GM19025 (cell line): Measurements from ENCODE around the gene STYXL1.
"Not testable (repeated sequence)": the region's sequence is repeated elsewhere in the genome, so short reads cannot be mapped to it uniquely, and the experiment has no call there.

Experiments used
- ATAC-seq: cut with Tn5 transposase; IDR thresholded peaks from one replicate; pipeline ENCODE4 v1.9.1; 2021; ENCODE audit warnings: mild to moderate bottlenecking, low read depth, moderate library complexity; ENCODE audit not compliant: unreplicated experiment

The STYXL1 gene

DNA sequence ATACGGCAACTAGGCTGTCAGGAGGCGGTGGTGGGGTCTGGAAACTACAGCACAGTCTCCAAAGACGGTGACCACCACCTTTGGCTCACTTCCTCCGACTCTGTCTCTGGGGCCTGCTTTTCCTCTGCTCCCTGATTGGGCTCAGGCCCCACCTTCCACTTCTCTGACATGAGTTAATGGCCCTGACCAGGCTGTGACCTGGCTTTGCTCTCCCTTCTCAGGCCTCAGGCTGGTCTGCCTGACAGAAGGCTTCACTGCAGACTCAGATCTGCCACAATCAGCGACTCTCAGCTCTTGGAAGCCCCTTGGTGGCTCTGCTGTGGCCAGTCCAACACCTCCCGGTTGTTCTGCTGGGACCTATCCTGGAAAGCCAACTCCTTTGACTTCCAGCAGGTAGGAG is 7.7 kb downstream of the STYXL1 start:
- no peak for ATAC-seq

DNA sequence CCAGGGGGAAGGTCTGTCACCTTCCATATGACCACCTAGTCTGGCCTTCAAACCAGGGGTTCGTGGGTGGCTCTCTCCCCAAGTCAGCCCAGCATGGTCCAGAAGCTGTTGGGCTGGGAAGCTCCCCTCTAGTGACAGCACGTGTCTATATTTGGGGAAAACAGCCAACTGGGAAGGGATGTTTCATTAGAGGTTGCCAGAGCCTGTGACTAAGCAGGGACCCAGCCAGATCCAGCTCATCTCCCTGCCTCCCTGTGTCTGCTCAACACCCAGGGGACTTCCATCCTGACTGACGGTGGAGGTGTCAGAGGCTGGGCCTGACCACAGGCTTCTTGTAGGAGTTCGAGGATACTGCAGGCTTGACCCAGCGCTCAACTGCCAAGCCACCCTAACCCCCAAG is 10.5 kb downstream of the STYXL1 start:
- no peak for ATAC-seq

DNA sequence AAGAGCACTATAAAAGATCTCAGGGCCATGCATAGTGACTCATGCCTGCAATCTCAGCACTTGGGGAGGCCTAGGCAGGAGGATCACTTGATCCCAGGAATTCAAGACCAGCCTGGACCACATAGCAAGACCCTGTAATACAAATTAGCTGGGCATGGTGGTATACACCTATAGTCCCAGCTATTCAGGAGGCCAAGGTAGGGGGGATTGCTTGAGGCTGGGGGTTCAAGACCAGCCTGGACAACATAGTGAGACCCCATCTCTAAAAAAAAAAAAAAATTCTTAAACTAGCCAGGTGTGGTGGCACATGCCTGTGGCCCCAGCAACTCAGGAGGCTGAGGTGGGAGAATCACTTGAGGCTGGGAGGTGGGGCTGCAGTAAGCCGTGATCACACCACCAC is 15.8 kb downstream of the STYXL1 start:
- no peak for ATAC-seq

DNA sequence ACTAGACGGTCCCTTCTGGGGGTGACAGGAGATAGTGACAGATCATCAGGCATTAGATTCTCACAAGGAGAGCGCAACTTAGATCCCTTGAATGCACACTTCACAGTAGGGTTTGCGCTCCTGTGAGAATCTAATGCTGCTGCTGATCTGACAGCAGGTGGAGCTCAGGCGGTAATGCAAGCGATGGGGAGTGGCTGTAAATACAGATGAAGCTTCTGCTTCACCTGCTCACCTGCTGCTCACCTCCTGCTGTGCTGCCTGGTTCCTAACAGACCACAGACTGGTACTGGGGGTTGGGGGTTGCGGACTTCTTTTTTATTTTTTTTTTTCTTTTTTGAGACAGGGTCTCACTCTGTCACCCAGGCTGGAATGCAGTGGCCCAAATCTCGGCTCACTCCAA is 18.1 kb downstream of the STYXL1 start:
- ATAC-seq: not testable (repeated sequence)

DNA sequence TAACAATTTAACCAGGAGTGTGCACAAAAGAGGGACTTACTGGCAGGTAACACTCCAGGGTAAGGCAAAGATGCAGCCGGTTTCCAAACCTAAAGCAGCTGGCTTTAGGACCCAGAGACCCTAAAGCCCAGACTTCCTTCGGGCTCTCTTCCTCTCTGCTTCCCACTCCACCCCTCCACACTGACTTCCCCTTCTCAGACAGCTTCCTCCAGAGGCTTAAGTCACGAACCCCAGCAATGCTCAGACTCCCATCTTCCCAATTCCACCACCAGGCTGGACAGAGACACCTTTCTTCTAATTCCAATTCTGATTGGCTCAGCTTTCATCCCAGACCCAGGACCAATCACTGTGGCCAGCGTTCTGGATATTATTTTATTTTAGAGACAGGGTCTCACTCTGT is 24.8 kb downstream of the STYXL1 start:
- no peak for ATAC-seq

DNA sequence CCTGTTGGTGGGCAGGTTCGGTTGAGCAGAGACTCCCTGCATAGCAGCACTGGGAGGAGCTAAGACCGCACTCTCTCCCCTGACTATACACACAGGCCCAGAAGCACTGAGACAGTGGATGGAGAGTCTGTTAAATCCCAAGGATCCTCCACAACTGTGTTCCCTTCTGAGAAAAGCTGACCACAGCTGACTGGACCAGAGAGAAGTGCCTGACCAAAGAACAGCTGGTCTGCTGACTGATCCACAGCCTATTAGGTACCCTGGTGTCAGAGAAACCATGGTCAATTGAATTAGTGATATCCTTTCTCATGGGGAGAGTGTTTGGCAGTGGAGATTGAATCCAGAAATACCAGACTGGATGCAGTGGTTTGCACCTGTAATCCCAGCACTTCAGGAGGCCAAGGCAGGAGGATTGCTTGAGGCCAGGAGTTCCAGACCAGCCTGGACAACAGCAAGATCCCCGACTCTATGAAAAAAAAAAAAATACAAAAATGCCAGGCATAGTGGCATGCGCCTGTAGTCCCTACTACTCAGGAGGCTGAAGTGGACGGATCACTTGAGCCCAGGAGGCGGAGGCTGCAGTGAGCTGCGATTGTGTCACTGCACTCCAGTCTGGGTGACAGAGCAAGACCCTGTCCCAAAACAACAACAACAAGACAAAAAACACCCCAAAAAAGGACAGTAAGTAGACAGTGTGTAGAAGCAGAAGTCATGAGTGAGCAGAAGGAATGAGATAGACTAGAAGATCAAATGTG is 25.6 kb downstream of the STYXL1 start:
- no peak for ATAC-seq

DNA sequence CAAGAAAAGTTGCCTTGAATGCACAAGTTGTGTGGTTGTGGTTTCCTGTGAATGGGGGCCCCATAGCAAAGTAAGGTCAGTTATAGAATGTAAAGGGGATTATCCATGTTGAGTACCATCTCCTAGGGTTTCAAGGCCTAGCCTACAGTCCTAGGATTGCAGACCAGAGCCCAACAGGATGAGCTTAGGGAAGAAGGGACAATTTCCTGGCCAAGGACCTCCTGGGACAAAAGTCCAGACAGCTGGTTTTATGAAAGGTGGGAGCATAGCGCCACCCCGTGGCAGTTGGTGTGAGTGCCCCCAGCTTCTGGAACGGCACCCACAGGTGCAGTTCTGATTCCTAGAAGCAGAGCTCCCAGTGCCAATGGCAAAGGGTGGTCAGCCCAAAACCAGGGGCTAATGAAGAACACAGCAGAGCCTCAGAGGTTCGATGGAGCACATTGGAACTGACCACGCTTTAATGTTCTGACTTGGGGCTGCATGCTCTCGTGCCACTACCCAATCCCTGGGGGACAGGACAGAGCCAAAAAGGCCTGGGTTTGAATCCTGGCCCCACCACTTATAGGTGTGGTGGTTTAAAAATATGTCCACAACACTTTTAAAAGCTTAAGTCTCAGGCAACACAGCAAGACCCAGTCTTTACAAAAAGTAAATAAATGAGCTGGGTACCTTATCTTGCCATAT is 27.6 kb downstream of the STYXL1 start:
- ATAC-seq: no peak

DNA sequence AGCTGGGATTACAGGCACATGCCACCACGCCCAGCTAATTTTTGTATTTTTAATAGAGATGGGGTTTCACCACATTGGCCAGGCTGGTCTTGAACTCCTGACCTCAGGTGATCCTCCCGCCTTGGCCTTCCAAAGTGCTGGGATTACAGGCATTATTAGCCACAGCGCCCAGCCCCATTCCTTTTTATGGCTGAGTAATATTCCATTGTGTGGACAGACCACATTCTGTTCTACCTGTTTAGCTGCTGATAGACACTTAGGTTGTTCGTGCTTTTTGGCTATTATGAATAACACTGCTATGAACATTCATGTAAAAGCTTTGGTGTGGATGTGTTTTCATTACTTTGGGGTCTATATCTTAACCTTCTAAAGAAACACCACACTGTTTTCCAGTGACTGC is 29.3 kb downstream of the STYXL1 start:
- not testable (repeated sequence) for ATAC-seq

DNA sequence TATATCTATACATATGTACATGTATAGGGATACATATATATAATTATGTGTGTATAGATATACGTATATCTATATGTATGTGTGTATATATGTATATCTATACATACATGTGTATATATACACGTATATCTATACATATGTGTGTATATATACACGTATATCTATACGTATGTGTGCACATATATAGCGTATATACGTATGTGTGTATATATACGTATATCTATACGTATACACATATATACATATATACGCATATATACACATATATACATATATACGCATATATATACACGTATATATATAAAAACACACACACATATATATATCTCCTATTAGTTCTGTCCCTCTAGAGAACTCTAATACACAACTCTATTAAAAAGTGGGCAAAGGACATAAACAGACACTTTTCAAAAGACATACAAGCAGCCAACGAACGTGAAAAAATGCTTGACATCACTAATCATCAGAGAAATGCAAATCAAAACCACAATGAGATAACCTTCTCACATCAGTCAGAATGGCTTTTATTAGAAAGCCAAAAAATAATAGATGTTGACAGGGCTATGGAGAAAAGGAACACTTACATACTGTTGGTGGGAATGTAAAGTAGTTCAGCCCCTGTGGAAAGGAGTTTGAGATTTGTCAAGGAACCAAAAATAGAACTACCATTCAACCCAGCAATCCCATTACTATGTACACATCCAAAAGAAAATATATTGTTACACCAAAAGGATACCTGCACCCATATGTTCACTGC is 31.4 kb downstream of the STYXL1 start:
- ATAC-seq: no peak

DNA sequence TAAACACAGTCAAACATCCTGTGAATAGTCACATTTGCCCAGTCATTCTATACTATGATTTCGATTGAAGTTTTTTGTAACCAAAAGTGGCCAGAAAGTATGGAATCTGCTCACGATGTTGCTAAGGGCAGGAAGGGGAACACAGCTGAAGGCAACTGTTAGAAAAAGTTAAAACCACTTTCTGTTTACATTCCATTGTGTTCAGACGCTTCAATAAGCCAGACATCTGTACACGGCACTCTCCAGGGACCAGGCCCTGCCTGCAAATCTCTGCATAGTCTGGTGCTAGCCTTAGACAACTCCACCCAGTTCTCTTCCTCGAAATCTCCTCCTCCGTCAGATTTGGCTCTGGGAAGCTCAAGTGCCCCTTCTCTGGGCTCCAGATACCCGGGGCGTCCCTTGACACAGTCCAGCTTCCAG is 36.3 kb downstream of the STYXL1 start:
- ATAC-seq: no peak

DNA sequence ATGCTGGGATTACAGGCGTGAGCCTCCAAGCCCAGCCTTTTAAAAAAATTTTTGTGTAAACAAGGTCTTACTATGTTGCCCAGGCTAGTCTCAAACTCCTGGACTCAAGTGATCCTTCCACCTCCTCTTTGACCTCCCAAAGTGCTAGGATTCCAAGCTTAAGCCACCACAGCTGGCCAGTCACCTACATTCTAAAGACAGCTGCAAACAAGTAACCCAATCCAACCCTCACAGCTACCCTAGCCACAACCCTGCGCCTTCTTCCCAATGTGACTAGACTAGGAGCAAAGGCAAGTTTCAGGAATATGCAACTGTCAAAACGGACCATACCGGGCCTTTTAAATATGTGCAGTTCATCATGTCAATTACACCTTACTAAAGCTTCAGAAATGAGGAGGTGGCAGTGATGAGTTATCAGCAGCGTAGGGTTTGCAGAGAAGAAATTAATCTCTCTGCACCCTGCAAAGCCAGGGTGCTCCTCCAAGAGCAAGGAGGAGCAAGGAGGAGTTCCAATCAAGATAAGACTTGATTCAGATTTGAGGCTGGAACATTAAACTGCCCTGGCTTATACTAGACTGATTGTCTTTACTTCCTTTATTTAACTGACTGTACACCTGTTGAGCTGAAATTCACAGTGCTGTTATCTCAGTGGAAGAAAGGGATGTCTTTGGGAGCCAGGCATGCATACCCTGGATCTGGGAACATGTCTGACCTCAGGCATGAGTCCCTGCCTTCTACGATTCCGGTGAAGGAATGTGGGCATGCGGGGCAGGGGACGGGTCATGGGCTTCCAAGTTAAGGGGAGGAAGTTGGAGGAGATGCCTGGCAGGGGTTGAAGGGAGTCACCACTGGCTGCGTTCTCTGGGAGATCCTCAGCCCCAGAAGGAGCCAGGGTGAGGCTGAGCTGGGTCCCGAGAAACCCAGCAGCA is 37.9 kb downstream of the STYXL1 start:
- ATAC-seq: no peak

DNA sequence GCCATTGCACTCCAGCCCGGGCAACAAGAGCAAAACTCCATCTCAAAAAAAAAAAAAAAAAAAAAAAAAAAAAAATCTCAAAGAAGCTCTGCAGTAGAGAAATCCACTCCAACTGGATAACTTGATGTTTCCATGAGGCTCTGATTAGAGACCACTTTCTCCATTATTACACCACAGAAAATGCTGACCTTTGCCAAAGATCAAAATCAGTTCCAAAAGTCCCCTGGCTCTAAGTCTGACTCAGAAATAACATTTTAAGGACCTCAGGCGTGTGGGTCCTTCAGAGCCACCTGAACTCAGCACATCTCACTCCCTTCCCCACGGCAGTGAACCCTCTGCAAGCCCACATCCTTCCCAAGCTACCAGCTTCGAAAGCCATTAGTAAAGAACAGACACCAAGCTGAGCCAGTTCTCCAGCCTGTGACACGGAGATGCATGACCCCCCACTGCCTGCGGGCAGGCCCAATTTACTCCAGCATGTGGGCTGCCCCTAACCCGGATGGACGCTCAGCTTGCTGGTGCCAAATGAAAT is 39.6 kb downstream of the STYXL1 start:
- ATAC-seq: no peak

DNA sequence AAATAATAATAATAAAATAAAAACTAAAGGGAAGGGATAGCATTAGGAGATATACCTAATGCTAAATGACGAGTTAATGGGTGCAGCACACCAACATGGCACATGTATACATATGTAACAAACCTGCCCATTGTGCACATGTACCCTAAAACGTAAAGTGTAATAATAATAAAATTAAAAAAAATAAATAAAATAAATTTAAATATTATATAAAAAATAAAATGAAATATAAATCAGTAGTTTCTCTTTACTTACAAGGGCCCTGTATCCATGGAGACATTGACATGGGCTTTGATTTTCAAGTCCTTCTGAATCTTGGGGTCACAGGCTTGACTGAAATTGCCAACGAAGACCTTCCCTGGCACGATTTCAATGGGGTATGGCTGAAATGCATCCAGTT is 42.8 kb downstream of the STYXL1 start:
- not testable (repeated sequence) for ATAC-seq

DNA sequence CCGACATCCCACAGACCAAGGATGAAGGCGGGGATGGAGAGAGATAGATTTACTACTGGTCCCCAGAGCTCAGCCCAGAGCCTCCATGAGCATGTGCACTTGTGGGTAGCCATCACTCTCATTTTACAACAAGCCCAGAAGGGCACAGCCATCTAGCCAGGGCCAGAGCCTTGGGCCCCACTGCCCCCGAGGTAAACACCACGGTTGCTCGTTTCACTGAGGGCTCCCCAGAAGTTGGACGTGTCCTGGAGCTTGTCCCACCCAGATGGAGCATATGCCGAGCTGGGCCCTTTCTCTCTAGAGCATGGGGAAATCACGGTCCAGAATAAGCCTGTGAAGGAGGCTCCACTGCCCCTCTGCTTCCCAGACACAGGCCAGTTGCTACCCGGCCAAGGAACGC is 44.4 kb downstream of the STYXL1 start:
- ATAC-seq: no peak

DNA sequence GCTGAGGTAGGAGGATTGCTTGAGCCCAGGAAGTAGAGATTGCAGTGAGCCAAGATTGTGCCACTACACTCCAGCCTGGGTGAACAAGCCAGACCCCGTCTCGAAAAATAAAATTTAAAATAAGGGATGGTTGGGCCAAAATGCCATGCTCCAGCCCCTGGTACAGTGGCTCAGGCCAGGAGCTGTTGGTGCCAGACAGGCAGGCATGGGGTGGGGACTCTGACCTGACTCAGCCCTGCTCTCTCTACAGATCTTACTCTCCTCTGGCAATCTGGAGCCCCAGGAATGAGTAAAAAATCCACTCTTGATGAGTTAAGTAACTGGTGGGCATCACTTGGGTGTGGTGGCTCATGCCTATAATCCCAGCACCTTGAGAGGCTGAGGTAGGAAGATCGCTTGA is 45.0 kb downstream of the STYXL1 start:
- no peak for ATAC-seq

DNA sequence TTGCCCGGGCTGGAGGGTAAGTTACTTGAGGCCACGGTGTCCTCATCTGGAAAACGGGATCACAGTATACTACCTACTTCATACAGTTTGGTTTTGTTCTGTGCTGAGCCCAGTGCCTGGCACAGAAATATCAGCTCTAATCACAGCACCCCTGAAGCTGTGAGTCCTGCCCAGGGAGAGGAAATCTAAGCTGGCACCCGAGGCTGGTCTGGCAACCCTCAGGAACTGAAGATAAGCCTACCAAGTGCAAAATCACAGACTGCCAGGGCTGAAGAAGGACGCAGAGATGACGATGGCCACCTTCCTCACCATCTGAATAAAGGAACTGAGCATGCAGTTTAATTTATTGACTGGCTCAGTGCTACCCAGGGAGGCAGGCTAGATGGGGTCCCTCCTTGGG is 45.7 kb downstream of the STYXL1 start:
- no peak for ATAC-seq

DNA sequence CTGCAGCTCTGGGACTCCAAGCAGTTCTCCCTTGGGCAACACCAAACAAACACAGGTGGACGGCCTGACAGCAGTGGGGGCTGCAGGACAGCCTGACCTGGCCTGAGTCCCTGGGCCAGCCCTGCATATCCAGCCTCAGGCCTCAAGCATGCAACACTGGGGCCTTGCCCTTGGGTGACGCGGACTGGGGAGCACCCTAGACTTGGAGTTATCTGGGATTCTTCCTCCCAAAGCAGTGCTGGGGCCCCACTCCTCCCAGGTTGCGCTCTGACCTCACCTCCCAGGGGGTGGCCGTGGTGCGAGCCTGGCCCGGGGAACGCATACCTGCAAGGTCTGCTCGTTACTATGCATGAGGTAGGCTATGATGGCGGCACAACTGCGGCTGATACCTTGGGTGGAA is 47.2 kb downstream of the STYXL1 start:
- ATAC-seq: no peak

DNA sequence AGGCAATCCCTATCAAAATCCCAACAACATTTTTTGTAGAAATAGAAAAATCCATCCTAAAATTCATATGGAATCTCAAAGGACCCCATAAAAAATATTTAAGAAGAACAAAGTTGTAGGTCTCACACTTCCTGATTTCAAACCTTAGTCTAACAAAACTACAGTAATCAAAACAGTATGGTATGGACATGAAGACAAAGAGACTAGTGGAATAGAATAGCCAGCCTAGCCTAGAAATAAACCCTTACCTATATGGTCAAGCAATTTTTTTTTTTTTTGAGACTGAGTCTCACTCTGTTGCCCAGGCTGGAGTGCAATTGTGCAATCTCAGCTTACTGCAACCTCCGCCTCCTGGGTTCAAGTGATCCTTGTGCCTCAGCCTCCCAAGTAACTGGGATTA is 49.8 kb downstream of the STYXL1 start:
- ATAC-seq: no peak

DNA sequence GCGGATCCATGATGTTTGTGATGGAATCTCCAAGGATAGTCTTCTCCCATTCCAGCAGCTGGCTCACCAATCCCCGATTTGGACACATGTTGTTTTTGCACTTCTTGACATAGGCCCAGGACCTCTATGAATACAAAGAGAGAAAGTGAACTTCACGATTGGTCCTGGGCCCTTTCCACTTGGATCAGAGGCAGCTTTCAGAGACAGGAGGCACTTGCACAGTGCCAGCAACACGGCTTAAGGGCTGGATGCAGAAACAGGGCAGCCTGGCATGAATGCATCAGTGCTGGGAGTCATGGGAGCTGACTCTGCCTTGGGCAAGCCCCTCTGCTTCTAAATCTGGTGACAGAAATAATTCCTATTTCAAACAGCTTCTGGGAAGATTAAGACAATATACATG is 51.3 kb downstream of the STYXL1 start:
- no peak for ATAC-seq

DNA sequence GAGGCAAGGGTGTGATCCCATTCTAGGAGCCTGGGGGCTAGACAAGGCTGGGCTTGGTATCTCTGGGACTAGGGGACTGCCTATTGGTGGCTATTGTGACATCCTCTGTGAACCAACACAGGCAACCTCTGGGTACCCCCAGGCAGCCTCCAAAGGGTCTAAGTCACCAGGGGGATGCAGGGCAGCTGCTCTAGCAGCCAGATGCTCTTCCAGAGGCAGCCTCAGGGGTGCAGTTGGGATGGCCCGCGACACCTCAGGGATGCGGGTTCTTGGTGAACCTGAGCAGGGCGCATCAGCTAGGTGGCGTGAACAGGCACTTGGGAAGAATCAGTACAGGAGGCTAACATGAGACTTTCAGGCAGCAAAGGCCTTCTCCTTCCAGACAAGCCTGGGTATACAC is 51.8 kb downstream of the STYXL1 start:
- ATAC-seq: no peak
